C4-2B (cell line): Measurements from ENCODE around the gene IPO5.
"Not testable (repeated sequence)": the region's sequence is repeated elsewhere in the genome, so short reads cannot be mapped to it uniquely, and the experiment has no call there.

Experiments used
- H3K27ac ChIP-seq: fragments of 450-650 bp; 2 replicates; pipeline ENCODE4 v1.5.1; 2017
- CTCF ChIP-seq: fragments of 450-650 bp; conservative IDR thresholded peaks from 2 replicates; pipeline ENCODE4 v1.5.1; 2017; ENCODE audit warnings: mild to moderate bottlenecking
- ZFX ChIP-seq: fragments of 450-650 bp; IDR thresholded peaks from 2 replicates; pipeline ENCODE4 v1.6.1; 2017

The IPO5 gene

GRCh38 chr13:97951376-97951775 lies 2.1 kb upstream of the IPO5 start:
- no peak overlapping the region for H3K27ac ChIP-seq
- TF ChIP-seq CTCF (no peak), ZFX (no peak)

- not testable (repeated sequence) for H3K27ac ChIP-seq
Observed at GRCh38 chr13:97952831-97953230, 644 bp upstream of the IPO5 start.

DNA sequence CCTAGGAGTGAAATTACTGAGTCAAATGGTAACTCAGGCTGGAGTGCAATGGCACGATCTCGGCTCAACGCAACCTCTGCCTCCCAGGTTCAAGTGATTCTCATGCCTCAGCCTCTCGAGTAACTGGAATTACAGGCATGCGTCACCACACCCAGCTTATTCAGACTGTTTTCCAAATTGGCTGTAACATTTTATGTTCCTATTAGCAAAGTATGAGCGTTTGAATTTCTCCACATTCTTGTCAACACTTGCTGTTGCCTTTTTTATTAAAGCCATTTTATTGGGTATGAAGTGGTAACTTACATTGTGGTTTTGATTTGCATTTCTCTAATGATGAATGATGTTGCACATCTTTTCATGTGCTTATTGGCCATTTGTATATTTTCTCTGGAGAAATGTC lies 7.9 kb downstream of the IPO5 start:
- no peak for TF ChIP-seq CTCF
- TF ChIP-seq ZFX, result no peak
- no peak overlapping the region for H3K27ac ChIP-seq

- no peak overlapping the region for H3K27ac ChIP-seq
- TF ChIP-seq ZFX (no peak), CTCF (no peak)
Observed at GRCh38 chr13:97962887-97963286, 9.4 kb downstream of the IPO5 start.

- no peak overlapping the region for H3K27ac ChIP-seq
- TF ChIP-seq ZFX, result no peak
- TF ChIP-seq CTCF, result no peak
Observed at GRCh38 chr13:97967226-97967625, 13.8 kb downstream of the IPO5 start.

DNA sequence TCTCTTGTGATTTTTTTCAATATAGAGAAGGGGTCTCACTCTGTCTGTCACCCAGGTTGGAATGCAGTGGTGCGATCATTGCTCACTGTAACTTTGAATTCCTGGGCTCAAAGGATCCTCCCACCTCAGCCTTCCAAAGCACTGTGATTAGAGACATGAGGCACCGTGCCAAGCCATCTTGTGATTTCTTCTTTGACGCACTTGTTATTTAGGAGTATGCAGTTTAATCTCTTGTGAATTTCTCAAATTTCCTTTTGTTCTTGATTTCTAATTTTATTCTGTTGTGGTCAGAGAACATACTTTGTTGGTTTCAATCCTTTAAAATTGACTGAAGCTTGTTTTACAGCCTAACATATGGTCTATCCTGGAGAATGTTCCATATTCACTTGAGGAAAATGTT lies 14.5 kb downstream of the IPO5 start:
- no peak for TF ChIP-seq ZFX
- no peak for TF ChIP-seq CTCF
- no peak overlapping the region for H3K27ac ChIP-seq

GRCh38 chr13:97971519-97971918 lies 18.0 kb downstream of the IPO5 start:
- no peak for TF ChIP-seq ZFX
- no peak for TF ChIP-seq CTCF
- no peak overlapping the region for H3K27ac ChIP-seq

GRCh38 chr13:97974773-97975172 lies 21.3 kb downstream of the IPO5 start:
- TF ChIP-seq CTCF (no peak), ZFX (no peak)
- H3K27ac ChIP-seq, result no peak overlapping the region
